ENCODE measurements around the gene LIN7C. TPM values are rescaled to one million over a fixed set of nuclear protein-coding genes. Genes with fewer than 3 reads are reported as not detected.

The LIN7C gene
- total and polyA plus RNA-seq, 2 of the 13 experiments (the other 11 are each of a cell fraction or from before 2014, with no cell fraction given), result 14.8 to 37.2 TPM

DNA sequence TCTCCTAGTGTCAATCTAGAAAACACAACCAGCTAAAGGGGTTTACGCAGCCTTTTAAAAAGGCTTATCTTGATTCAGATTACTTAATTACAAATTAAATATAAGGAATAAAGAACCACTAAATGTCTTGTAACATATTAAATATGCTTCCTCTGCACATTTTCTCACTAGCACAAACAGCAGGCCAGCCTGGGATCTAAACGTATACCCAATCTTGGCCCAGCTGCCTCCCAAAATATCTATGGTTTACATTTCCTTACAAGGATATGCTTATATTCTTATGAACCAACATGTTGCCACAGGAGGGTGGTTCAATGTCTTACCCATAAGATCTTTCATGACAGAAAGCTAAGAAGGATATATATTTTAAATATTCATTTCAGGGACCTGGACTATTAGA, 41.7 kb downstream of the LIN7C start:
- Histone ChIP-seq H3K4me1 (ENCODE audit: insufficient read depth, low read length) (peaks cover 91% of the 10 kb centered on the region), H2AFZ (ENCODE audit: low read length) (no peak overlapping the region), H3K79me2 (ENCODE audit: insufficient read depth, low read length) (peaks cover 99% of the 10 kb centered on the region), H3K27ac (ENCODE audit: extremely low read length, insufficient read depth, low read length) (peak overlapping the region; percentile 56), H3K36me3 (replicated peaks in 1 of 2; ENCODE audit: control insufficient read depth in 1 of 2, insufficient read depth in 2 of 2, low read length in 2 of 2) (peaks cover 0 to 1% of the 10 kb centered on the region in 2 experiments; a peak in 1 of 5 replicates), H3K9me3 (ENCODE audit: low read length) (no peaks in the 10 kb centered on the region), H3K27me3 (ENCODE audit: control insufficient read depth in 1 of 2, insufficient read depth in 2 of 2, low read length in 2 of 2) (no peaks in the 10 kb centered on the region), H3K9ac (ENCODE audit: insufficient read depth, low read depth, low read length) (peak overlapping the region; percentile 26; the same call in 1 of the 2 replicates), H3K4me2 (ENCODE audit: low read depth, low read length) (peak overlapping the region; percentile 85; the same call in 1 of the 2 replicates), H3K4me3 (replicated peaks in 1 of 3; ENCODE audit: insufficient read depth in 1 of 3, low read depth in 2 of 3, low read length in 3 of 3) (no peak overlapping the region; a peak in 1 of 6 replicates), H4K20me1 (ENCODE audit: insufficient read depth, low read length) (peaks cover 6% of the 10 kb centered on the region)
- POLR2A ChIA-PET, result interaction anchor here (0.7 to 1.4 kb wide), 3 partner anchors 8 to 70 kb away, joined by 3 read pairs; no protein-coding TSS in a partner anchor
- ATAC-seq, result no peak
- BruUV-seq (replicated peaks), result no TSS peak
- intact Hi-C loops (cut with micrococcal nuclease; ENCODE audit: unreplicated experiment) (no loop called here), in situ Hi-C loops (cut with HindIII; ENCODE audit: extremely low pct_ligation_motif_present, low pct_unique_long_range_greater_than_20kb) (loop anchor here (5.0 kb wide), 1 partner anchor 68 kb away; no protein-coding TSS in a partner anchor)
- WGBS (ENCODE audit: low lambda C conversion rate), result 80% methylated on average over 2 of the region's 2 CpGs
- no peak for FAIRE-seq
- CTCF ChIA-PET (ENCODE audit: low intra/inter-chr PET ratio, low total read pairs), result no interaction called here
- no peak for DNase-seq (ENCODE audit: low spot score)
- no peak for TF ChIP-seq TSC22D2 (CRISPR knock-in tag; IDR thresholded peaks at IDR 0.05; ENCODE audit: borderline replicate concordance)
- TF ChIP-seq, protein P1, sequence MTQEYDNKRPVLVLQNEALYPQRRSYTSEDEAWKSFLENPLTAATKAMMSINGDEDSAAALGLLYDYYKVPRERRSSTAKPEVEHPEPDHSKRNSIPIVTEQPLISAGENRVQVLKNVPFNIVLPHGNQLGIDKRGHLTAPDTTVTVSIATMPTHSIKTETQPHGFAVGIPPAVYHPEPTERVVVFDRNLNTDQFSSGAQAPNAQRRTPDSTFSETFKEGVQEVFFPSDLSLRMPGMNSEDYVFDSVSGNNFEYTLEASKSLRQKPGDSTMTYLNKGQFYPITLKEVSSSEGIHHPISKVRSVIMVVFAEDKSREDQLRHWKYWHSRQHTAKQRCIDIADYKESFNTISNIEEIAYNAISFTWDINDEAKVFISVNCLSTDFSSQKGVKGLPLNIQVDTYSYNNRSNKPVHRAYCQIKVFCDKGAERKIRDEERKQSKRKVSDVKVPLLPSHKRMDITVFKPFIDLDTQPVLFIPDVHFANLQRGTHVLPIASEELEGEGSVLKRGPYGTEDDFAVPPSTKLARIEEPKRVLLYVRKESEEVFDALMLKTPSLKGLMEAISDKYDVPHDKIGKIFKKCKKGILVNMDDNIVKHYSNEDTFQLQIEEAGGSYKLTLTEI (CRISPR knock-in tag; conservative IDR thresholded peaks at IDR 0.05), result no peak
- 0 out of 2 replicates have a peak, but pooled peaks have one; percentile 8 for TF ChIP-seq MAFF (IDR thresholded peaks at IDR 0.05; ENCODE audit: low read depth, low read length)
- TF ChIP-seq MAFK (conservative IDR thresholded peaks at IDR 0.05 in 1 of 2, IDR thresholded peaks at IDR 0.05 in 1 of 2; ENCODE audit: low read length in 2 of 2), result peak; percentile 26 to 38; a peak in 1 of 4 replicates

DNA sequence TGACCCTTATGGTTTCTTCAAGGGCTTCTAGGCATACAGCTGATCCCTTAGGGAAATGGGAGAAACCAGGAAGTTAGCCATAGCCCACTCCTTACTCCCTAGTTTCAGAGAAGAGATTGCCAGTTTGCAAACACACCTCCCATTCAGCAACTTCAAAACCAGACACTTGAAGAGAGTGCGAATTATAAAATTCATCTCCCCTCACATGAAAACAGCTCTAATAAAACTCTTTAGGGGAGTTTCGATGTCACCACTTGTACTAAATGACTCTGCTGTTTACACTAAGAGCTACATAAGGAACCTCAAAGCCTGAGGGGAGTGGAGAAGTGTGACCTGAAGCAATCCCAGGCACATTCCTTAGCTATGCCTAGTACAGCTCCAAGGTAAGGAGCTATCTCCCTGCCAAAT, 42.3 kb downstream of the LIN7C start:
- peak overlapping the region; percentile 29 for H3K4me2 ChIP-seq (ENCODE audit: low read depth, low read length)
- peak overlapping the region; percentile 56 for H3K27ac ChIP-seq (ENCODE audit: extremely low read length, insufficient read depth, low read length)
- peaks cover 0 to 1% of the 10 kb centered on the region in 2 experiments; a peak in 1 of 5 replicates for H3K36me3 ChIP-seq (replicated peaks in 1 of 2; ENCODE audit: control insufficient read depth in 1 of 2, insufficient read depth in 2 of 2, low read length in 2 of 2)
- ChIA-PET CTCF (ENCODE audit: low intra/inter-chr PET ratio, low total read pairs) (no interaction called here), POLR2A (interaction anchor here (0.7 to 1.4 kb wide), 3 partner anchors 8 to 70 kb away, joined by 3 read pairs; no protein-coding TSS in a partner anchor)
- H4K20me1 ChIP-seq (ENCODE audit: insufficient read depth, low read length), result peaks cover 3% of the 10 kb centered on the region
- ATAC-seq (no peak), DNase-seq (ENCODE audit: low spot score) (no peak), FAIRE-seq (no peak)
- no peak overlapping the region for H3K4me3 ChIP-seq (replicated peaks in 1 of 3; ENCODE audit: insufficient read depth in 1 of 3, low read depth in 2 of 3, low read length in 3 of 3)
- H2AFZ ChIP-seq (ENCODE audit: low read length), result no peak overlapping the region
- no peaks in the 10 kb centered on the region for H3K27me3 ChIP-seq (ENCODE audit: control insufficient read depth in 1 of 2, insufficient read depth in 2 of 2, low read length in 2 of 2)
- H3K4me1 ChIP-seq (ENCODE audit: insufficient read depth, low read length), result peaks cover 97% of the 10 kb centered on the region
- intact Hi-C loops (cut with micrococcal nuclease; ENCODE audit: unreplicated experiment) (no loop called here), in situ Hi-C loops (cut with HindIII; ENCODE audit: extremely low pct_ligation_motif_present, low pct_unique_long_range_greater_than_20kb) (no loop called here)
- WGBS (ENCODE audit: low lambda C conversion rate), result 81% methylated on average over 2 of the region's 2 CpGs
- H3K79me2 ChIP-seq (ENCODE audit: insufficient read depth, low read length), result peaks cover 99% of the 10 kb centered on the region
- H3K9ac ChIP-seq (ENCODE audit: insufficient read depth, low read depth, low read length), result peak overlapping the region; percentile 26; the same call in 1 of the 2 replicates
- no peaks in the 10 kb centered on the region for H3K9me3 ChIP-seq (ENCODE audit: low read length)
- BruUV-seq (replicated peaks), result no TSS peak
- TF ChIP-seq EEA1 (CRISPR knock-in tag; IDR thresholded peaks at IDR 0.05; ENCODE audit: borderline replicate concordance) (no peak), KLF16 (CRISPR knock-in tag; IDR thresholded peaks at IDR 0.05) (no peak)
- TF ChIP-seq, protein P2, sequence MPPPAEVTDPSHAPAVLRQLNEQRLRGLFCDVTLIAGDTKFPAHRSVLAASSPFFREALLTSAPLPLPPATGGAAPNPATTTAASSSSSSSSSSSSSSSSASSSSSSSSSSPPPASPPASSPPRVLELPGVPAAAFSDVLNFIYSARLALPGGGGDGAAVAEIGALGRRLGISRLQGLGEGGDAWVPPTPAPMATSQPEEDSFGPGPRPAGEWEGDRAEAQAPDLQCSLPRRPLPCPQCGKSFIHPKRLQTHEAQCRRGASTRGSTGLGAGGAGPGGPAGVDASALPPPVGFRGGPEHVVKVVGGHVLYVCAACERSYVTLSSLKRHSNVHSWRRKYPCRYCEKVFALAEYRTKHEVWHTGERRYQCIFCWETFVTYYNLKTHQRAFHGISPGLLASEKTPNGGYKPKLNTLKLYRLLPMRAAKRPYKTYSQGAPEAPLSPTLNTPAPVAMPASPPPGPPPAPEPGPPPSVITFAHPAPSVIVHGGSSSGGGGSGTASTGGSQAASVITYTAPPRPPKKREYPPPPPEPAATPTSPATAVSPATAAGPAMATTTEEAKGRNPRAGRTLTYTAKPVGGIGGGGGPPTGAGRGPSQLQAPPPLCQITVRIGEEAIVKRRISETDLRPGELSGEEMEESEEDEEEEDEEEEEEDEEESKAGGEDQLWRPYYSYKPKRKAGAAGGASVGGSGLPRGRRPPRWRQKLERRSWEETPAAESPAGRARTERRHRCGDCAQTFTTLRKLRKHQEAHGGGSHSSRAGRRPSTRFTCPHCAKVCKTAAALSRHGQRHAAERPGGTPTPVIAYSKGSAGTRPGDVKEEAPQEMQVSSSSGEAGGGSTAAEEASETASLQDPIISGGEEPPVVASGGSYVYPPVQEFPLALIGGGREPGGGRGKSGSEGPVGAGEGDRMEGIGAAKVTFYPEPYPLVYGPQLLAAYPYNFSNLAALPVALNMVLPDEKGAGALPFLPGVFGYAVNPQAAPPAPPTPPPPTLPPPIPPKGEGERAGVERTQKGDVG (CRISPR knock-in tag; IDR thresholded peaks at IDR 0.05; ENCODE audit: borderline replicate concordance), result no peak
